Ovary (tissue), 3 donors: Measurements from ENCODE around the gene HIGD2A.

Source experiments
- POLR2A ChIP-seq: fragments of 450-650 bp; IDR thresholded peaks from one replicate; pipeline ENCODE4 v1.6.1; 2017; ENCODE audit warnings: antibody characterized with exemption, mild to moderate bottlenecking, moderate library complexity
- TF ChIP-seq, protein P1 (sequence below), 3 donors: fragments of 450-650 bp in 2 of 3; fragments of 200-600 bp in 1 of 3; IDR thresholded peaks; one replicate each; pipeline versions ENCODE4 v1.5.1 to v1.8.0; 2016 to 2022; ENCODE audit warnings: antibody characterized with exemption in 3 of 3, mild to moderate bottlenecking in 1 of 3
- donor health status: DM: no; HTN: no; CAD: no.

DNA sequence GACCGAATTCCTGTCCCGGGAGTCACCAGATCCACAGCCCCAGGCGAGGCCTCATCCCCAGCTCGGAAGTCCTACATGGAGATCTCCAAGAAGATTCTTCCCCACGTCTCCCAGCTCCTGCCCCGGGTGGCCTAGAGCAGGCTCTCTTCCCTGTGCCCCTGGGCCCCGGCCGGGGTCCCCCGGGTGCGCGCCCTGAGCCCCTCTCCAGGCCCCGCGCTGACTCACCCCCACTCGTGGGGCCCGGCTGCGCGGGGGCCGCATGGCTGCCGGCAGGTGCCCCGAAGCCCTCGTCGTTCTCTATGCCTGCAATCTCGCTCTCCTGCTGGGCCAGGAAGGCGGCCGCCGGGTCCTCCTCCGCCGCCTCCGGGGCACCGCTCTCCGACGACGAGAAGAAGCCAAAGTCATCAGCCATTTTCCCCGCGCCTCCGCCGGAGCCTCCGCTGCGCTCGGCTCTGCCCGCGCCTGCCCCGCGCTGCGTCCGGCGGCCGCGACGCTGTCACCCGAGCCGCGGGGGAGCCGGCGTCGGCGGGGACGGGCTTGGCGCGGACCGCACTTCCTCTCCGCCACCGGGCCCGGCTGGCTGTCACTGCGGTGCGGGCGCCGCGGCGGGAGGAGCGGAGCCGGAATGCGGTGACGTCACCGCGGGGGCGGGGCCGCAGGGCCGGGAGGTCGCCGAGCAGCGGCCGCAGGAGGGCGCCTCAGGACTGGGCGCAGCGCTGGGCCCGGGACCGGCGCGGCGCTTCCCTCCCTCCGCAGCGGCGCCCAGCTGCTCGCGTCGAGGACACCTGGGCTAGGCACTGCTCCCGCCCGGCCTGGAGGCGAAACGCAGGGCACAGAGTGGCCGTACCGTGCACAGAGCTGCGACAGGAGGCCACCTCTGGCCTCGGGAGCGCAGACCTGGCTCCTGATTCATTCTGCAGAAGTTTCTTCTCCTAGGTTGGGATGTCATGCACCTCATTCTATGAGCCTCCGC is 27.7 kb downstream of the HIGD2A start, which contains the start of gene CLTB:
- TF ChIP-seq, protein P1, sequence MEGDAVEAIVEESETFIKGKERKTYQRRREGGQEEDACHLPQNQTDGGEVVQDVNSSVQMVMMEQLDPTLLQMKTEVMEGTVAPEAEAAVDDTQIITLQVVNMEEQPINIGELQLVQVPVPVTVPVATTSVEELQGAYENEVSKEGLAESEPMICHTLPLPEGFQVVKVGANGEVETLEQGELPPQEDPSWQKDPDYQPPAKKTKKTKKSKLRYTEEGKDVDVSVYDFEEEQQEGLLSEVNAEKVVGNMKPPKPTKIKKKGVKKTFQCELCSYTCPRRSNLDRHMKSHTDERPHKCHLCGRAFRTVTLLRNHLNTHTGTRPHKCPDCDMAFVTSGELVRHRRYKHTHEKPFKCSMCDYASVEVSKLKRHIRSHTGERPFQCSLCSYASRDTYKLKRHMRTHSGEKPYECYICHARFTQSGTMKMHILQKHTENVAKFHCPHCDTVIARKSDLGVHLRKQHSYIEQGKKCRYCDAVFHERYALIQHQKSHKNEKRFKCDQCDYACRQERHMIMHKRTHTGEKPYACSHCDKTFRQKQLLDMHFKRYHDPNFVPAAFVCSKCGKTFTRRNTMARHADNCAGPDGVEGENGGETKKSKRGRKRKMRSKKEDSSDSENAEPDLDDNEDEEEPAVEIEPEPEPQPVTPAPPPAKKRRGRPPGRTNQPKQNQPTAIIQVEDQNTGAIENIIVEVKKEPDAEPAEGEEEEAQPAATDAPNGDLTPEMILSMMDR (IDR thresholded peaks at IDR 0.05): peak; percentile 52 to 97 (median 94)
- TF ChIP-seq POLR2A: peak; percentile 93
